BLaER1 treated with 17β-estradiol and CSF1 and Interleukin-3, amounts not matched to agents 10 nM and 100 nM (cell line): ENCODE results near the gene NPB.
A peak's percentile ranks its signal among the peaks of the same experiment; 100 is the strongest.
"Not testable (repeated sequence)": the region's sequence is repeated elsewhere in the genome, so short reads cannot be mapped to it uniquely, and the experiment has no call there.

ENCODE experiments used
- H3K27ac ChIP-seq, 11 experiments: shearing (Covaris generic); formaldehyde crosslinking; 2 replicates each; pipeline ENCODE4 v1.8.1; 2022
- H3K27me3 ChIP-seq, 11 experiments: shearing (Covaris generic); formaldehyde crosslinking; 2 replicates each; pipeline ENCODE4 v1.8.1; 2022
- H3K36me3 ChIP-seq, 11 experiments: shearing (Covaris generic); formaldehyde crosslinking; 2 replicates each; pipeline ENCODE4 v1.8.1; 2022
- H3K4me1 ChIP-seq, 10 experiments: shearing (Covaris generic); formaldehyde crosslinking; 2 replicates each; pipeline ENCODE4 v1.8.1; 2022
- H3K4me2 ChIP-seq, 11 experiments: shearing (Covaris generic); formaldehyde crosslinking; 2 replicates each; pipeline ENCODE4 v1.8.1; 2022
- H3K4me3 ChIP-seq, 10 experiments: shearing (Covaris generic); formaldehyde crosslinking; 2 replicates each; pipeline ENCODE4 v1.8.1; 2022
- H3K9ac ChIP-seq, 11 experiments: shearing (Covaris generic); formaldehyde crosslinking; 2 replicates each; pipeline ENCODE4 v1.8.1; 2022
- H3K9me3 ChIP-seq, 11 experiments: shearing (Covaris generic); formaldehyde crosslinking; replicated peaks in 1 of 11; 2 replicates each; pipeline ENCODE4 v1.8.1; 2022
- H4K20me1 ChIP-seq, 11 experiments: shearing (Covaris generic); formaldehyde crosslinking; 2 replicates each; pipeline ENCODE4 v1.8.1; 2022
- Cebpa-rat ChIP-seq, 11 experiments: shearing (Covaris generic); IDR thresholded peaks; 2 replicates each; pipeline ENCODE4 v1.8.1; 2022

NPB gene

GRCh38 chr17:81911969-81912368 lies 9.9 kb downstream of the NPB start:
- peak overlapping the region; percentile 7 to 82 (median 64); a peak in 16 of 22 replicates for H3K4me2 ChIP-seq
- no peak overlapping the region for H3K27ac ChIP-seq
- H3K27me3 ChIP-seq = no peaks in the 10 kb centered on the region
- H3K9ac ChIP-seq = no peak overlapping the region
- H3K36me3 ChIP-seq = peaks cover 46 to 80% (median 69%) of the 10 kb centered on the region in 11 experiments
- H4K20me1 ChIP-seq = peaks cover 52 to 95% (median 81%) of the 10 kb centered on the region in 11 experiments
- no peaks in the 10 kb centered on the region for H3K9me3 ChIP-seq
- peaks cover 25 to 67% (median 42%) of the 10 kb centered on the region in 10 experiments for H3K4me1 ChIP-seq
- TF ChIP-seq Cebpa-rat (IDR thresholded peaks at IDR 0.05) = no peak
- peak overlapping the region in 2 of 10 experiments; percentile 20 to 21; a peak in 1 of 20 replicates for H3K4me3 ChIP-seq

GRCh38 chr17:81912441-81913309 lies 10.6 kb downstream of the NPB start:
- peaks cover 57 to 95% (median 81%) of the 10 kb centered on the region in 11 experiments for H4K20me1 ChIP-seq
- no peak for TF ChIP-seq Cebpa-rat (IDR thresholded peaks at IDR 0.05)
- no peak overlapping the region for H3K27ac ChIP-seq
- no peaks in the 10 kb centered on the region for H3K27me3 ChIP-seq
- 0 out of 22 replicates have a peak overlapping the region, but pooled peaks of 1 of the 11 experiments have one; percentile 24 for H3K9ac ChIP-seq
- H3K4me3 ChIP-seq = no peak overlapping the region
- peak overlapping the region in 1 of 11 experiments; percentile 64; a peak in 1 of 22 replicates for H3K4me2 ChIP-seq
- peaks cover 27 to 64% (median 46%) of the 10 kb centered on the region in 10 experiments for H3K4me1 ChIP-seq
- H3K36me3 ChIP-seq = peaks cover 46 to 73% (median 62%) of the 10 kb centered on the region in 11 experiments
- H3K9me3 ChIP-seq = no peaks in the 10 kb centered on the region

- Histone ChIP-seq H3K27me3 (no peaks in the 10 kb centered on the region), H3K4me2 (no peak overlapping the region), H3K4me3 (no peak overlapping the region), H3K9ac (peak overlapping the region in 1 of 11 experiments; percentile 24; a peak in 1 of 22 replicates), H4K20me1 (peaks cover 62 to 95% (median 82%) of the 10 kb centered on the region in 11 experiments), H3K4me1 (peaks cover 33 to 62% (median 48%) of the 10 kb centered on the region in 10 experiments), H3K9me3 (no peaks in the 10 kb centered on the region), H3K36me3 (peaks cover 46 to 65% (median 53%) of the 10 kb centered on the region in 11 experiments), H3K27ac (no peak overlapping the region)
- no peak for TF ChIP-seq Cebpa-rat (IDR thresholded peaks at IDR 0.05)
Observed at GRCh38 chr17:81913394-81914102, 11.5 kb downstream of the NPB start.

GRCh38 chr17:81914103-81914850 lies 12.2 kb downstream of the NPB start:
- Histone ChIP-seq H3K9ac (peak overlapping the region in 4 of 11 experiments; percentile 14 to 57 (median 23); a peak in 4 of 22 replicates), H4K20me1 (peaks cover 69 to 95% (median 86%) of the 10 kb centered on the region in 11 experiments), H3K27me3 (no peaks in the 10 kb centered on the region), H3K4me3 (no peak overlapping the region), H3K9me3 (no peaks in the 10 kb centered on the region), H3K36me3 (peaks cover 45 to 62% (median 50%) of the 10 kb centered on the region in 11 experiments), H3K27ac (no peak overlapping the region), H3K4me1 (peaks cover 40 to 66% (median 52%) of the 10 kb centered on the region in 10 experiments), H3K4me2 (no peak overlapping the region)
- no peak for TF ChIP-seq Cebpa-rat (IDR thresholded peaks at IDR 0.05)

GRCh38 chr17:81915331-81915730 lies 13.3 kb downstream of the NPB start:
- Histone ChIP-seq H3K9me3 (no peaks in the 10 kb centered on the region), H3K4me3 (no peak overlapping the region), H3K27me3 (no peaks in the 10 kb centered on the region), H4K20me1 (peaks cover 61 to 95% (median 86%) of the 10 kb centered on the region in 11 experiments), H3K4me2 (0 out of 22 replicates have a peak overlapping the region, but pooled peaks of 2 of the 11 experiments have one; percentile 90 to 96), H3K9ac (peak overlapping the region in 5 of 11 experiments; percentile 9 to 57 (median 19); a peak in 1 of 22 replicates), H3K36me3 (peaks cover 45 to 69% (median 58%) of the 10 kb centered on the region in 11 experiments), H3K27ac (no peak overlapping the region), H3K4me1 (peaks cover 42 to 66% (median 53%) of the 10 kb centered on the region in 10 experiments)
- TF ChIP-seq Cebpa-rat (IDR thresholded peaks at IDR 0.05) = no peak

GRCh38 chr17:81916234-81917001 lies 14.4 kb downstream of the NPB start:
- H3K4me3 ChIP-seq = peak overlapping the region; percentile 81 to 100 (median 97)
- H3K9ac ChIP-seq = peak overlapping the region; percentile 84 to 97 (median 92); a peak in 21 of 22 replicates
- peaks cover 51 to 74% (median 60%) of the 10 kb centered on the region in 10 experiments for H3K4me1 ChIP-seq
- H4K20me1 ChIP-seq = peaks cover 54 to 99% (median 95%) of the 10 kb centered on the region in 11 experiments
- H3K9me3 ChIP-seq = no peaks in the 10 kb centered on the region
- no peaks in the 10 kb centered on the region for H3K27me3 ChIP-seq
- peaks cover 56 to 80% (median 69%) of the 10 kb centered on the region in 11 experiments for H3K36me3 ChIP-seq
- TF ChIP-seq Cebpa-rat (IDR thresholded peaks at IDR 0.05) = no peak
- peak overlapping the region; percentile 90 to 100 (median 96) for H3K4me2 ChIP-seq
- H3K27ac ChIP-seq = peak overlapping the region in 2 of 11 experiments; percentile 86 to 89; a peak in 3 of 22 replicates

GRCh38 chr17:81917565-81918332 lies 15.7 kb downstream of the NPB start, which contains the start of gene SIRT7:
SIRT7 (minus strand) TSS chr17:81918176; CDS start chr17:81918131, 45 bp downstream.
- H3K9ac ChIP-seq = peak within 1 kb of the TSS; percentile 87 to 97 (median 93)
- peaks cover 57 to 73% (median 66%) of the 10 kb centered on the region in 10 experiments for H3K4me1 ChIP-seq
- H3K36me3 ChIP-seq = peaks cover 54 to 80% (median 70%) of the 10 kb centered on the region in 11 experiments
- no peaks in the 10 kb centered on the region for H3K9me3 ChIP-seq
- no peaks in the 10 kb centered on the region for H3K27me3 ChIP-seq
- H3K4me2 ChIP-seq = peak within 1 kb of the TSS; percentile 98 to 100 (median 100)
- H3K27ac ChIP-seq = peak within 1 kb of the TSS; percentile 78 to 99 (median 94)
- peaks cover 42 to 98% (median 92%) of the 10 kb centered on the region in 11 experiments for H4K20me1 ChIP-seq
- H3K4me3 ChIP-seq = peak within 1 kb of the TSS; percentile 81 to 100 (median 97)
- TF ChIP-seq Cebpa-rat (IDR thresholded peaks at IDR 0.05) = no peak

- peaks cover 50 to 76% (median 67%) of the 10 kb centered on the region in 11 experiments for H3K36me3 ChIP-seq
- peak overlapping the region; percentile 68 to 96 (median 74); a peak in 21 of 22 replicates for H3K9ac ChIP-seq
- H3K4me3 ChIP-seq = peak overlapping the region; percentile 81 to 100 (median 97); a peak in 19 of 20 replicates
- H3K4me2 ChIP-seq = peak overlapping the region; percentile 98 to 100 (median 100)
- H3K9me3 ChIP-seq, H3K27me3 ChIP-seq: not testable (repeated sequence)
- peaks cover 36 to 98% (median 90%) of the 10 kb centered on the region in 11 experiments for H4K20me1 ChIP-seq
- H3K27ac ChIP-seq = peak overlapping the region; percentile 34 to 99 (median 94); a peak in 20 of 22 replicates
- H3K4me1 ChIP-seq = peaks cover 60 to 77% (median 71%) of the 10 kb centered on the region in 10 experiments
Observed at GRCh38 chr17:81918333-81918669, 16.3 kb downstream of the NPB start.
